ENCODE data around the gene ADAM12. TPM values are rescaled to one million over a fixed set of nuclear protein-coding genes. Genes with fewer than 3 reads are reported as not detected.

Gene ADAM12
- total RNA-seq, 1 experiment from 2014 or later, result not detected

DNA sequence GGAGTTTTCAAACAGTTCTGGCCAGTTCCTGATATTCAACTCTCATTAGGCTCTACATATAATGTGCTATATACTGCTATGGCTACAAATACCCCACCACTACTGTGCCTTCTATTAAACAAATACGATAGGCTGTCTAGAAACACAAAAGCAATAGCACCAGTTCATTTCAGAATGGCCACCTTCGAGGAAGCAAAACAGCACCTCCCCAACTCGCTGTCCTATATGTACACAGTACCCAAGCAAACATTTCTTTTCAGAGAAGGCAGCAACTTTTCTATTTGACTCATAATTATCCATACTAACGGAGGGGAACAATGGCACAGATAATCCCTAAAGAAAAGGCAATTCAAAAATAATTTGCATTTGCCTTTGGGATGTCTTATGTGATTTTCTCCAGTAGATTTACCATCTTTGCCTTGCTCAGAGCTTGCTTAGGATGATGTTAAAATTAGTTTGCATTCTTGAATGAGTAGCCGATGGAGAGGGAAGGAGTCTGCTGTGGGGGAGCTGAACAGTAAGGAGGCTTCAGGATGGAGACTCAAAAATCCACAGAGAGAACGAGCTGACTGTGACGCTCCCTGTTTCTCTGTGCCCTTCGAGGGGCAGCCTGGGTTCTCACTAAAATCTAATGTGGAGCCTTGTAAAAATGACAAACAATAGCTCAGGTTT is 273.3 kb downstream of the ADAM12 start:
- no peak for DNase-seq (ENCODE audit: low spot score)
- in situ Hi-C loops (cut with HindIII; ENCODE audit: low sequenced_read_pairs), result no loop called here

DNA sequence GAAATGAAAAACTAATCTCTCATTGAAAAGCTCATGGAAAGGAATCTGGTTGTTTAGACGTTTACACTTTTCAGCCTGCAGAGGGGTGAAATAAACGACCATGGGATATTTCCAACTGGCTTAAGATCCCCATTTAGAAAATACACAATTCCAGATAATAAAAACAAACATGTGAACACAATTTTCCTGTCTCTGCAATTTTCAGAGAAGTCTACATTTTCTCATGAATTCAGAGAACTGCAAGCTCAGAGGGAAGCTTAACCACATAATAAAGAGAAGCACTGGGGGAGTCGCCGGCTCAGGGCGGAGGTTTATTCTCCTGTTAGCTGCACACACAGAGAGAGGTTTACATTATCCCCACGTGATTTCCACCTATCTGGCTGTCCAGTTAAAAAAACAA is 276.8 kb downstream of the ADAM12 start:
- DNase-seq (ENCODE audit: low spot score), result no peak
- in situ Hi-C loops (cut with HindIII; ENCODE audit: low sequenced_read_pairs), result no loop called here

DNA sequence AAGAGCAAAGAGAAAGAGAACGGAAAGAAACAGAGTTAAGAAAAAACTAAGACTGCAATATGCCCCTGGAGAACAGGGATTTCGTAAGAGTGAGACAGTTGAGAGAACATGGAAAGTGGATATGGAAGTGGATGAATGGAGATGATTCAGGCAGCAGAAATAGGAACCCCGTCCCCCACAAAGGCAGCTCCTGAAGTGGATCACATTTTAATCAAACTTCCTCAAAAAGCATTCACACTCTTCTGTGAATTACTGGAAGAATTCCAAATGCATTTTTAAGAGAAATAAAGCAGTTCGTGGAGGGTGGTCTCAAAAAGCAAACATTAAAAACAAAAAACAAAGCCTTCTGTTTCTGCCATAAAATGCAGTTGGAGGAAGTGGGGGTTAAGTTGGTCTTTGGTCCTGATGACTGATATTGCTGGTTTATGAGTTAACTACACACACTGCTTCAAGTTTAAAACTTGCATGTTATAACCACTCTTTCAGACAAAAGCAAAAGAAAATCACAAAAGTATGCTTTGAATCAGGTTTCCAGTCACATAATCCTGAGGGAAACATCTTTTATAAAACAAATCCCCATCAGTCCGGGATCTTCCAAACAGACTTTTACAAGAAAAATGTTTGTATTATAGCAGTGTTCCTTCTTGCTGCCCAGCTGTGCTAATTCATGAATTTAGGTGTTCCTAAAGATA is 277.6 kb downstream of the ADAM12 start:
- in situ Hi-C loops (cut with HindIII; ENCODE audit: low sequenced_read_pairs), result no loop called here
- DNase-seq (ENCODE audit: low spot score), result no peak

DNA sequence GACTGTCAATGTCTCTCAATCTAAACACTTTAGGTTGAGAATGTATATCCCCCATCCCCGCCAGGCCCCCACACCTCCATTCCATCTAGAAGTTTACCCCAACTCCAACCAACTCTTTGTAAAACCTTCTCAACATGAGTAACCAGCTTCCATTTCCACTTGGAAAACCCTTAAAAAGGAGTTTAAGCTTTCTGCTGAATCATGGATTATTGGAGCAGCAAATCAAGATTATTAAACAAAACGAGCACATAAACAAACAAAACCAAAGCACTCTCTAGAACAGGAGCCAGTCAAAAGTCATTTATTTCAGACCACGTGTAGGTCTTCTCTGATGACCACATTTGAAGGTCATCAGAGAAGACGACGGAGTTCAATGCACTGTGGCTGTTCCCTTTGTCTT is 278.4 kb downstream of the ADAM12 start:
- in situ Hi-C loops (cut with HindIII; ENCODE audit: low sequenced_read_pairs), result no loop called here
- DNase-seq (ENCODE audit: low spot score), result no peak

DNA sequence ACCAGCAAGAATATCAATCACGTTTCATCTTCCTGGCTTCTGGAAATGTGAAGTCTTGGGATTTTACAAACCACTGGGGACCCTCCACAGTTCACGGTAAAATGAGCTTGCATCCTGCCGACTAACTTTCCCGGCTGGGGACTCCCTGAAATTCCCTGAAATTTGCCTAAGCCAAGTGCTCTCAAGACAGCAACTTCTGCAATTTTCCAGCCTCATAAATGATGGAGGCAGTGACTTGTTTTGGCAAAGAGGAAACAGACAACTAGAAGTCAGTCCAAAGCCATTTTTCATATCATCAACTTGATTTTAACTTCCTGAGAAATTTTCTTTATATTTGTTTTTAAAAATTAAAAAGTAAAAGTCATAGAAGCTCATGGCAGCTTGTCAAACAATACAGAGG is 279.6 kb downstream of the ADAM12 start:
- no peak for DNase-seq (ENCODE audit: low spot score)
- in situ Hi-C loops (cut with HindIII; ENCODE audit: low sequenced_read_pairs), result no loop called here

DNA sequence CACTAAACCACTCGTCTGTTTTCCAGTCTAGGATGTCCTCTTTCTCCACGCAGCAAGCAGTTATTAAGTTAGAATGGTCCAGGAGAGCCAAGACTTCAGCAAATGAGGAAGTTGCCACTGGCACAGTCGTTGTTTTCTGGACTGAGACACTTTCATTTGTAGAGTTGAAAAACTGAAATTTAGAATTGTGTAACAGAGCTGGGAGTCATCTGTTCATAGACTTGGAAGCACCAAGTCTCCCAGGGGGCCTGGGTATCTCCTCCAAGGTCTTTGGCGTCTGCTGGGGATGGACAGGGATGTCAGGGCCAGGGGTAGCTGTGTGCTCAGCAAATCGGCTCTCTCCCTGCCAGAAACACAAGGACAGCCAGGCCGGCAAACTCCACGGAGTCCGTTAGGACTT is 283.5 kb downstream of the ADAM12 start:
- in situ Hi-C loops (cut with HindIII; ENCODE audit: low sequenced_read_pairs), result no loop called here

DNA sequence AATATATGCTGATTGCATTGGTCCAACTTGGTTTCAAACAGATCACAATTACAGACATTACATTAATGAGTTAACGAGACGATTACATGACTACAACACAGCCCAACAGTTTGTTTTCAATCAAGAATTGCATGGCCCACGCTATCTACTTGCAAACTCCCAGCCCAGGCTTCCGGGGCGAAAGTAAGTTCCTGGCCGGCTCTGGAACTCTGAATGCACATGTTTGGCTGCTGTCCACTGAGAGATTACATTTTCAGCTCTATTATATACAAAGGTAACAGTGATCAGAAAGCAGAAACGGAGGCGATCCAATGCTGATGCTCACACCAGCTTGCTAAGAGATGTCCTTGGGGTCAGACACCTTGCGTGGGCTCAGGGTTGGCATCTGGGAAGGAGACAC is 285.6 kb downstream of the ADAM12 start:
- DNase-seq (ENCODE audit: low spot score), result no peak
- in situ Hi-C loops (cut with HindIII; ENCODE audit: low sequenced_read_pairs), result no loop called here

More for the DNA sequence above, 283.5 kb downstream of the ADAM12 start:
- DNase-seq (ENCODE audit: low spot score), result no peak

DNA sequence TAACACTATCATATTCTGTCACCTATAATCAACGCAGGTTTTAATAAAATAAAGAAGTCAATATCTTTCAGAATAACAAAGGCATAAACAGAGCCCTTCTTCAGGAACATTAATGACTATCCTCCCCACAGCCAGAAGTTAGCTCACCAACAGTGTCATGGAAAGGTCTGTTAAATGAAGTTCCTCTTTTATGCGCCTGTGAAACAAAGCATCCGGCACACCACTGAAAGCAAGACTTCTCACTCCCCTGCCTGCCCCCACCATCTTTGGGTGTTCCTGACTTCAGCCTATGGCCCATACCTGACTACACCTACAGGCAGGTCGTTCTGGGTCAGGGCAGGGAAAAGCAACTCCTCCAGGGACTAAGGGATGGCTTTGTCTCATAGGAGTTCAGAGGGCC is 286.5 kb downstream of the ADAM12 start:
- DNase-seq (ENCODE audit: low spot score), result no peak
- in situ Hi-C loops (cut with HindIII; ENCODE audit: low sequenced_read_pairs), result no loop called here

DNA sequence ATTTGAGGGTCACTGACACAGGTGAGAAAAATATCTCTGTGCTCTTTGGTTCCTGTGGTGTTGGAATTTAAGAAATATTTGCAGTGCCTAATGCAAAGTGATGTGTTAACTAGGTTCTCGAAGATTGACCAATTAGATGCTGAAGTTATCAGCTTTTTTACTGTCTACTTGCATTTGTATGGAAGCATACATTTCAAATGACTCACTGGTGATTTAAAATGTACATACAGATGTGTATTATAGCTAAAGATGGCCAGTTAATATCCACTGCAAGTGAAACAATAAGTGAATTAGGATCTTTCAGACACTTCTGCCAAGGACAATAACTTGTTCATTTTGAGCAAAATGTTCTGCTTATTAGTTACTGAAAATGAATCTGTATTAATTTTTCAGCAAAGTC is 287.0 kb downstream of the ADAM12 start:
- DNase-seq (ENCODE audit: low spot score), result no peak
- in situ Hi-C loops (cut with HindIII; ENCODE audit: low sequenced_read_pairs), result no loop called here

DNA sequence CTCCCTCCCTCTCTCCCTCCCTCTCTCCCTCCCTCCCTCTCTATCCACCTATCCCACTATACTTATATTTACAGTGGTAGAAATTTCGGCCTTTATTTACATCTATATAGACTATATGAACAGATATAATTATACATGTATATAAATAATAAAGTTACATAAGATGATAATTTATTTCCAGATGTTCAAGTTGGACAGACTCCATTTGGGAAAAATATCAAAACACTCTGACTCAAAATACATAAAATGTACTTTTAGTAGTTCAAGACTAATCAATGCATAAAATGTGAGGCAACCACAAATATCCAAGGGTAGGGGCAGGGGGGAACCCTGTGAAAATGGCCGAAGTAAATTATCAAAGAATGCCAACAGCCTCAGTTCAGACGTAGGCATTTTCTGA is 288.9 kb downstream of the ADAM12 start:
- in situ Hi-C loops (cut with HindIII; ENCODE audit: low sequenced_read_pairs), result no loop called here
- no peak for DNase-seq (ENCODE audit: low spot score)

DNA sequence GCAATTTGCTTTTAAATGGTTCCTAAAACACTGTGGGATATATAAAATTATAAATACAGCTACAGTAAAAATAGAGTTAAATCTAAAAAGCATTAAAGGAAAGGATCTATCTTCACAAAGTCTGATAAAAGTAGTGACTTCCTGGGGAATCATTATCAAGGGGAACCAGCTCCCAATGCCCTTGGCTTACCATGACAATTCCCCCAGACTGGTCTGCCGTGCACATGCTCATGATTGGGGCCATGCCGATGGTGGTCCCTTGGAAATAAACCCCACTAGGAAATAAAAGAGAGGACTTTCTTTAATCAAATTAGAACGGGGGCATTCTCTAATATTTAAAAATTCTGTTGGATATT is 290.1 kb downstream of the ADAM12 start:
- in situ Hi-C loops (cut with HindIII; ENCODE audit: low sequenced_read_pairs), result no loop called here
- DNase-seq (ENCODE audit: low spot score), result no peak

DNA sequence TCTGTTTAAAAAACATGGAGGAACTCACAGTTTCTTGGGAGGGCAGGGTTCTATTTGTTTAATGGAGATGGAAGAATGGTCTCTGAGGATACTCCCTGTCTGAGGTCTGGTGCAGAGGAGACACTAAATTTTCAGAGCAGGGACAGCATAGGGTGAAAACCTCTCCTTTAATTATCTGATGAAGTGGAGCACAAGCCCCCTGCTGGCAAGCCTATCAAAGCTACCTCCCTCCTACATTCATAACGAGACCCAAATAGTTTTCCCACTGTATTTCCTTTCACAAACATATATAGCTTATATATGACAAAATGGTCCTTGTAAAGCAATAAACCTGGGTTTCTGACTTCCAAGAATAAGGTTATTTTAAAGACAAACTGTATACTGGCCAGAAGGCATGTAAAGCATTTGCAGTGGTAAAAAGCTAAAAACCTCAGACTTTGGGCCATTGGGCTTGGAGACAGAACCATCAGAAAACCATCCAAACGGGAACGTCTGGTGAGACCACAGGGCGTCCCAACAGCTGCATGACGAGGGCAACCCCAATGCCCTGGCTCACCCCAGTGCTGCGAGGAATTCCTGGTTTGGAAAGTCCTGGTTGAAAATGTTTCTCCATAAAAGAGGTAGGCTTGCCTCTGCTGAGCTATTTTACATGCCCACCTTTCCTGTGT is 290.6 kb downstream of the ADAM12 start:
- no peak for DNase-seq (ENCODE audit: low spot score)
- in situ Hi-C loops (cut with HindIII; ENCODE audit: low sequenced_read_pairs), result no loop called here

DNA sequence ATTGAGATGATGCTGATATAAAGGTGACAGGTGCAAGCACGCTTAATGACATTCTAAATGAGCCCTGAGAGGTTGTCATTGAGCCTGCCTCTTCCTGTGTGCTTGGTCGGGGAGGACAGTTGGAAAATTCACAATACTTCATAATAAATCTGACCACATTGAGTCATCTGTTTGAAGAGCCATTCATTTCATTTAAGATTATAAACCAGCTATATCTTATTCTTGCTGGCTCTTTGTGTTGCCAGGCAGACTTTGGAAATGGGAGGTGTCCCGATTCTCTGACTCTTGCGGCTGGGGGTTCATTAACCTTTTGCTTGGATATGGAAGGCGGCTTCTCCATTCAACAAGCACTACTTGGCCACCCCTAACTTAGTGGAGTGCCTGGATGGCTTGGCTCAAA is 293.7 kb downstream of the ADAM12 start:
- in situ Hi-C loops (cut with HindIII; ENCODE audit: low sequenced_read_pairs), result no loop called here
- DNase-seq (ENCODE audit: low spot score), result no peak

DNA sequence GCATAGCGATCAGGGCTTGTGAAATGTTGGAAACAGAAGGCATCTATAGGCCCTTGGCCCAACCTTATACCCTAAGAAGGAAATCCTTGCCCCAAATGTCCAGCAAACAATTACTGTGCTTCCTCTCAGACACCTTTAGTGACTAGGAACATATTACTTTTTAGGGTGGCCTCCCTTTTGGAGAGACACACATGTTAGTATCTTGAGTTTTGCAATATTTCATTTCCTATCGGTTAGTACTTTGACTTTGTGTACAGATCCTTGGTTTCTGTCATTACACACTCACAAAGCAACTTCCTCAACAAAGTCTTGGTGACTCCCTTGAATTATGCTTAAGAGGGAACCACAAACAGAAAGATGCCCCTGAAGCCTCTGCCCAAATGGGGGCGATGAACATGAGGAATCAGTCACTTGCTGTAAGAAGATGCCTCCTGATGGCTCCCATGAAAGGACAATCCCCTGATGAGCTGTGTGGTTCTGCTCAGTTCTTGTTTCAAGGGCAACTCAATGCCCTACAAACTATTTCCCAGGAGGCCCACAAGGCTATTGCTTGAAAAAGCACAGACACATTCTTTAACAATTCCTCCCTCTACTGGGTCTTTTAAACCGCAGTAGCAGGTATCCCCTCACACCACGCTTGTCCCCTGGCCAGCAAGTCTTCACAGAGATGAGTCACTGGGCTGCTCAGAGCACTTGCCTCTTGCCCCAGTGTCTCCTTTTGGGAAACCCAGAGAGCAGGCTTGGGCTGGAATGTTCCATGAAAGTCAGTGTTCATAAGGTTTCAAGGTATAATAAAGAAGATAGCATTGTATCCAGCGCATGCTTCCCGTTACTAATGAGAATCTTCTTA is 295.7 kb downstream of the ADAM12 start:
- in situ Hi-C loops (cut with HindIII; ENCODE audit: low sequenced_read_pairs), result no loop called here

DNA sequence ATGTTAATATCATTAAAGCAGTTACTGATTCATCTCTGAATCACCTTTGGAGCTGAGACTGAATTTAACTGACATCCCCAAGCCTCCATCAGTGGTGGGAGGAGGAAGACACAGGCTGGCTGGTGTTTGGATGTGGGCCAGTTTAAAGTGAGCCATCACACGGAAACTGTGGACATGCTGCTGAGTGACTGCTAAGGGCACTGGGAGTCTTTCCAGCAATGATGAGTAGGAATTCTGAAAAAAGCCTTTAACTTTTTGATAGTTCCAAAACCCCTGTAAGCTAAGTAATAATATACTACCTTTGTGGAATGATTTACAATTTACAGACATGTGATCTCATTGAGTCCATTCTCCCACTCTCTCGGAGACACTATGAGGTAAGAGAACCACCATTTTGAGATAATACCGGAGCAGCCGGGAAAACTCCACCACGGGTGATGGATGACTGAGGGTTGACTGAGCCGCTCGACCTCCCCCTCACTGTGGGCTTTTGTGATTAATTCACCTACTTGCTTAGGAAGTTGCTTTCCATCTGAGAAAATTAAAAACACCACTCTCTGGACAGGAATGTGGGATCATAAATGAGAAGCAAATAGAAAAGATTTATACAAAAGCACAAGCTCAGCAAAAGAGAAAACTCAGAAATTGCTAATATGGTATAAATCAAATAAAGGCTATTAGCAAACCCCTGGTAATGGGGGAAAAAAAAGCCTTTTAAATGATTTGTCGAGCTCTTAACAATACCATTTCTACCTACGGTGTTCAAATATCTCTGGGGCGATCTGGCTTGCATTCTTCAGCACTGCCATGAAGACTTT is 297.2 kb downstream of the ADAM12 start:
- in situ Hi-C loops (cut with HindIII; ENCODE audit: low sequenced_read_pairs), result no loop called here
- DNase-seq (ENCODE audit: low spot score), result no peak

More for the DNA sequence above, 295.7 kb downstream of the ADAM12 start:
- no peak for DNase-seq (ENCODE audit: low spot score)

DNA sequence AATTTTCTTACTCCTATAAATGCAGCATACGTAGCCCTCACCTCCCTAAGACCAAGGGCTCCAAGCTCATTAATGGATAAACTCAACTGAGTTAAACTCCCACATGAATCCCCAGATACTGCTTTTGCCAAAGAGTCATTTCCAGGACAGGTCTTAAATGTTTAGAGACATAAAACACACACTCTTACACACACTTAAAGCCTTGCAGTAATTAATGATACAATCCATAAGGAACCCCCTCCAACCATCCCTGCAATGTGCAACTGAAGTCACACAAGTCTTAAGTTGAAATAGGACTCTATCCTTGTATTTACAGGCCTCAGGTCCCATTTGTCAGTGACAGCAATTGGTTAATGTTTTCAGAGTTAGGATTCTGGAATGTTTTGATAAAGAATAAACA is 297.8 kb downstream of the ADAM12 start:
- DNase-seq (ENCODE audit: low spot score), result no peak

DNA sequence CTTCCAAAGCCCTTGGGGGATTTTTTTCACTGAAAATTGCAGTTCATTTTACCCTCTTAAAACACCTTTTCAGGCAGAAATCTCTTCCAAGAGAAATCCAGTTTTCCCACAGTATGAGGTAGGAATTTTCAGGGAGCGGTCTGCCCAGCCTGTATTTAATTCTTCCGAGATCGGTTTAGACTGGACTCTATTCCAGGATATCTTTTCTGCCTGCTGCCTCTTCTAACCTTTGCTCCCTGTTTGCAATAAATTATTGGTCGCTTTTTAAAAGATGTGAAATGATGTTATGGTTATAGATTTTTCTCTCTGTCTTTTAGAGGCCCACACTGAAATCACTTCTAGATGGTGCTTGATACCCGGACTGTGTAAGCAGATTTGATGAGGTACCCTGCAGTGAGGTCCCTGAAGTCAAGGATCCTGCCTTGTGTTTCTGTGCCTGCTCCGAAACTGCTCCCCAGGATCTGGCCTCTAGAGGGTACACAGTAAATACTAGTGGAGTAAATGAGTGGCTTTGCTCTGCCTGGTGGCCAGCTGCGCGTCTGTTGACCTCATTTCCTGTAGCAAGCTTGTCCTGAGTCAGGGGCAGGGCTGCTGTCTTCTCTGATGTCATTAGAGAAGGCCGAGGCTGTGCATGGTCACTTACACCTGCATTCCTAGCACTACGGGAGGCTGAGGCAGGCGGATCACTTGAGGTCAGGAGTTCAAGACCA is 300.3 kb downstream of the ADAM12 start:
- no peak for DNase-seq (ENCODE audit: low spot score)
- in situ Hi-C loops (cut with HindIII; ENCODE audit: low sequenced_read_pairs), result no loop called here

More for the DNA sequence above, 297.8 kb downstream of the ADAM12 start:
- in situ Hi-C loops (cut with HindIII; ENCODE audit: low sequenced_read_pairs), result no loop called here

DNA sequence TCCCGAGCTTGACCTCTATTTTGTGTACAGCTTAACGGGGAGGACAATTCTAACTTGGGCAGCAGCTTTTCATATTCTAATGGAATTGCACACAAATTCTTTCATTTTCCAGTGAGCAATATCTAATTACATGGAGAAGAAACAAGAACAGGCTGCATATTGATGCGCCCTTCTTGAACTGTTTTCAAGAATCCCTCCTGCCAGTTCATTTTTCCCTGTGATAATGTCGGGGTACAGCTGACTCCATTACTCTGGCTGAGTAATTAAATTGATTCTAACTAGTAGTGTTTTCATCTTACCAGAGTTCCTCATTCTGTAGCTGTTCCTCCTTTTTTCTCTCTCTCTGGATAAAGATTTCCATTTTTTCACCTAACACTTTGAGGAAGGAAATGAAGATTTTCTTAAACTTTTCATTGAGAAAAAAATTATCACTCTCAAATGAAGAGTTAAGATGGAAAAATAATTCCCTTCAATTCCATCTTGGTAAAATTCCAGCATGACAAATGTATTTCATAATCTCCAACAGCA is 301.1 kb downstream of the ADAM12 start:
- DNase-seq (ENCODE audit: low spot score), result no peak
- in situ Hi-C loops (cut with HindIII; ENCODE audit: low sequenced_read_pairs), result no loop called here
